Ovary (tissue), 3 donors: ENCODE data around the gene RTN3.

Experiments used
- EP300 ChIP-seq: sonication (generic); formaldehyde crosslinking; IDR thresholded peaks from one replicate; pipeline ENCODE4 v1.6.1; 2017; ENCODE audit warnings: antibody characterized with exemption
- POLR2A ChIP-seq: fragments of 450-650 bp; IDR thresholded peaks from one replicate; pipeline ENCODE4 v1.6.1; 2017; ENCODE audit warnings: antibody characterized with exemption, mild to moderate bottlenecking, moderate library complexity
- TF ChIP-seq, protein P1 (sequence below), 3 donors: fragments of 450-650 bp in 2 of 3; fragments of 200-600 bp in 1 of 3; IDR thresholded peaks; one replicate each; pipeline versions ENCODE4 v1.5.1 to v1.8.0; 2016 to 2022; ENCODE audit warnings: antibody characterized with exemption in 3 of 3, mild to moderate bottlenecking in 1 of 3
- donor health status: DM: no; HTN: no; CAD: no.

DNA sequence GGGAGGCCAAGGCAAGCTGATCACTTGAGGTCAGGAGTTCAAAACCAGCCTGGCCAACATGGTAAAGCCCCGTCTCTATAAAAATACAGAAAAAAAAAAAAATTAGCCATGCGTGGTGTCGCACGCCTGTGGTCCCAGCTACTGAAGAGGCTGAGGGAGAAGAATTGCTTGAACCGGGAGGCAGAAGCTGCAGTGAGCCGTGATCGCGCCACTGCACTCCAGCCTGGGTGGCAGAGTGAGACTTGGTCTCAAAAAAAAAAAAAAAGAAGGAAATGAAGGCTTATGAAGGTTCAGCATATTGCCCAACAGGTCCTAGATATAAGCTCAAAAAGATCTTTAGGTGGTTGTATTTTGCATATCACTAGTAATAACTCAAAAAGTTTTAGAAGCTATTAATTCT is 20.3 kb upstream of the RTN3 start:
- TF ChIP-seq, protein P1, sequence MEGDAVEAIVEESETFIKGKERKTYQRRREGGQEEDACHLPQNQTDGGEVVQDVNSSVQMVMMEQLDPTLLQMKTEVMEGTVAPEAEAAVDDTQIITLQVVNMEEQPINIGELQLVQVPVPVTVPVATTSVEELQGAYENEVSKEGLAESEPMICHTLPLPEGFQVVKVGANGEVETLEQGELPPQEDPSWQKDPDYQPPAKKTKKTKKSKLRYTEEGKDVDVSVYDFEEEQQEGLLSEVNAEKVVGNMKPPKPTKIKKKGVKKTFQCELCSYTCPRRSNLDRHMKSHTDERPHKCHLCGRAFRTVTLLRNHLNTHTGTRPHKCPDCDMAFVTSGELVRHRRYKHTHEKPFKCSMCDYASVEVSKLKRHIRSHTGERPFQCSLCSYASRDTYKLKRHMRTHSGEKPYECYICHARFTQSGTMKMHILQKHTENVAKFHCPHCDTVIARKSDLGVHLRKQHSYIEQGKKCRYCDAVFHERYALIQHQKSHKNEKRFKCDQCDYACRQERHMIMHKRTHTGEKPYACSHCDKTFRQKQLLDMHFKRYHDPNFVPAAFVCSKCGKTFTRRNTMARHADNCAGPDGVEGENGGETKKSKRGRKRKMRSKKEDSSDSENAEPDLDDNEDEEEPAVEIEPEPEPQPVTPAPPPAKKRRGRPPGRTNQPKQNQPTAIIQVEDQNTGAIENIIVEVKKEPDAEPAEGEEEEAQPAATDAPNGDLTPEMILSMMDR (IDR thresholded peaks at IDR 0.05) = no peak
- TF ChIP-seq POLR2A = no peak
- TF ChIP-seq EP300 = no peak
